DND-41 (cell line): Measurements from ENCODE around the gene CENPO.
A peak's percentile ranks its signal among the peaks of the same experiment; 100 is the strongest.

Experiments used
- ATAC-seq: fragments of 200-7000 bp; cut with Tn5 transposase; 3 replicates; pipeline ENCODE4 v1.9.1; 2021; ENCODE audit warnings: low read depth; ENCODE audit not compliant: insufficient read depth
- DNase-seq: peaks from one replicate; pipeline ENCODE4 v3.0.0-alpha.2; 2020
- H2AFZ ChIP-seq: 2 replicates; pipeline ENCODE4 v1.6.0; 2012; ENCODE audit warnings: low read depth, low read length
- H3K27ac ChIP-seq: 2 replicates; pipeline ENCODE4 v1.5.1; 2012; ENCODE audit warnings: low read length, inconsistent platforms
- H3K27me3 ChIP-seq: fragments of 200-600 bp; sonication (generic); 2 replicates; pipeline ENCODE4 v1.6.0; 2012; ENCODE audit warnings: low read length, mild to moderate bottlenecking, inconsistent platforms; ENCODE audit not compliant: insufficient read depth, poor library complexity
- H3K36me3 ChIP-seq: 2 replicates; pipeline ENCODE4 v1.5.1; 2012; ENCODE audit warnings: low read length, inconsistent platforms; ENCODE audit not compliant: insufficient read depth
- H3K4me1 ChIP-seq: 2 replicates; pipeline ENCODE4 v1.5.1; 2012; ENCODE audit warnings: mild to moderate bottlenecking, low read length; ENCODE audit not compliant: insufficient read depth
- H3K4me2 ChIP-seq: 2 replicates; pipeline ENCODE4 v1.6.0; 2012; ENCODE audit warnings: mild to moderate bottlenecking, moderate library complexity, low read length, inconsistent platforms; ENCODE audit not compliant: insufficient read depth
- H3K4me3 ChIP-seq, 2 experiments: fragments of 200-600 bp in 1 of 2; shearing (Covaris generic) in 1 of 2; 2 replicates each; pipeline ENCODE4 v1.5.1; 2012 to 2016; ENCODE audit warnings: inconsistent platforms in 2 of 2, low read length in 2 of 2, mild to moderate bottlenecking in 2 of 2, low read depth in 1 of 2, moderate library complexity in 1 of 2
- H3K79me2 ChIP-seq: 2 replicates; pipeline ENCODE4 v1.6.0; 2012; ENCODE audit warnings: low read length, inconsistent platforms; ENCODE audit not compliant: insufficient read depth
- H3K9ac ChIP-seq: 2 replicates; pipeline ENCODE4 v1.6.0; 2012; ENCODE audit warnings: low read depth, mild to moderate bottlenecking, inconsistent platforms, low read length, moderate library complexity
- H3K9me3 ChIP-seq: 2 replicates; pipeline ENCODE4 v1.5.1; 2012; ENCODE audit warnings: low read length, moderate library complexity, mild to moderate bottlenecking, inconsistent platforms; ENCODE audit not compliant: insufficient read depth, severe bottlenecking
- H4K20me1 ChIP-seq: 2 replicates; pipeline ENCODE4 v1.6.0; 2012; ENCODE audit warnings: low read length; ENCODE audit not compliant: insufficient read depth
- EZH2 ChIP-seq: IDR thresholded peaks from 3 replicates; pipeline ENCODE4 v1.6.1; 2012; ENCODE audit warnings: borderline replicate concordance, low read depth, mild to moderate bottlenecking, moderate library complexity, low read length, inconsistent platforms; ENCODE audit not compliant: severe bottlenecking
- TF ChIP-seq, protein P1 (sequence below): IDR thresholded peaks from 2 replicates; pipeline ENCODE4 v1.5.1; 2012; ENCODE audit warnings: borderline replicate concordance, low read length, moderate library complexity, mild to moderate bottlenecking; ENCODE audit not compliant: poor library complexity, severe bottlenecking; ENCODE audit errors: extremely low read depth

CENPO gene

DNA sequence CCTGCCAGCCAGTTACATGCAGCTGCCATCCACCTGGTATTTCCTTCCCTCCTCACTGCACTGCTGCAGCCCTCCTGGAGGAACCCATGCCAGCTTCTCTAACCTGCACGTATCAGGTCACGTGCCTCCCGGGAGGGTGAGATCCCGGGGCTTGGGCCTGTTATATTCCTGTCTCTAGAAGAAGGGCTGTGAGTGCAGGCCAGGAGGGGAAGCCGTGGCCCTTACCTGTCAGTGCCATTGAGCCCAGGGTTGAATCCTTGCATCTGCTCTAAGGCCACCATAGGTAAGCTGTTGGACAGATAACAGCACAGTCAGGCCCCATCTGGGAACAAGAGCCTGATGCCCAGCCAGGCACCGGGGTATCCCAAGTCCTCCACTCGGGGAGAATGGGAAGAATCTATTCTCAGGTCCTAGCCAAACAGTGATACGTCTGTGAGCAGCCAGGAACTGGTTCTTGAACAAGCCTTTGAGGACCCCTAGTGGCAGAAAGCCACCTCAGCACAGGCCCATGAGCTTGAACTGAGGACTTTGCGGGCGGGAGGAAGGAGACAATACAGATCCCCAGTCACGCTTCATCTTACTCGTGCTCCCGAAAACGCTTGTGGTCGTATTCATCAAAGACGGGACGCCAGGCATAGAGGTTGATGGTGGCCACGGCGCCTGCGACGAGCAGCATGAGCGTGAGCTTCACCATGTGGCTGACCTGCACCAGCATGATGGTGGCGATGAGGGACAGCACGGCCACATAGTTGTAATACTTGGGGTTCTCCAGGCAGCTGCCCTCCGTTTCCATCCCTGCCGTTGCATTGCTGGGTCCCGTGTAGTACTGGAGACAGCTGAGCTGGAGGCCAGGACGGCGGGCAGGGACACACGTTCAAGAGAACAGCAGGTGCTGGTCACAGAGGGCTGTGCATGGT is 34.4 kb downstream of the CENPO start:
- H3K9me3 ChIP-seq, result no peaks in the 10 kb centered on the region
- H3K4me3 ChIP-seq, result no peak overlapping the region
- DNase-seq (peak; percentile 77), ATAC-seq (peak; percentile 87)
- H3K36me3 ChIP-seq, result peaks cover 74% of the 10 kb centered on the region
- H3K79me2 ChIP-seq, result peaks cover under 1% of the 10 kb centered on the region; the same call in 1 of the 2 replicates
- H3K4me1 ChIP-seq, result no peaks in the 10 kb centered on the region
- no peak overlapping the region for H3K9ac ChIP-seq
- peak overlapping the region; percentile 11; the same call in 1 of the 2 replicates for H3K27ac ChIP-seq
- H4K20me1 ChIP-seq, result peaks cover 19% of the 10 kb centered on the region
- no peak overlapping the region for H3K4me2 ChIP-seq
- no peak overlapping the region for H2AFZ ChIP-seq
- no peaks in the 10 kb centered on the region for H3K27me3 ChIP-seq
- no peak for TF ChIP-seq EZH2
- TF ChIP-seq, protein P1, sequence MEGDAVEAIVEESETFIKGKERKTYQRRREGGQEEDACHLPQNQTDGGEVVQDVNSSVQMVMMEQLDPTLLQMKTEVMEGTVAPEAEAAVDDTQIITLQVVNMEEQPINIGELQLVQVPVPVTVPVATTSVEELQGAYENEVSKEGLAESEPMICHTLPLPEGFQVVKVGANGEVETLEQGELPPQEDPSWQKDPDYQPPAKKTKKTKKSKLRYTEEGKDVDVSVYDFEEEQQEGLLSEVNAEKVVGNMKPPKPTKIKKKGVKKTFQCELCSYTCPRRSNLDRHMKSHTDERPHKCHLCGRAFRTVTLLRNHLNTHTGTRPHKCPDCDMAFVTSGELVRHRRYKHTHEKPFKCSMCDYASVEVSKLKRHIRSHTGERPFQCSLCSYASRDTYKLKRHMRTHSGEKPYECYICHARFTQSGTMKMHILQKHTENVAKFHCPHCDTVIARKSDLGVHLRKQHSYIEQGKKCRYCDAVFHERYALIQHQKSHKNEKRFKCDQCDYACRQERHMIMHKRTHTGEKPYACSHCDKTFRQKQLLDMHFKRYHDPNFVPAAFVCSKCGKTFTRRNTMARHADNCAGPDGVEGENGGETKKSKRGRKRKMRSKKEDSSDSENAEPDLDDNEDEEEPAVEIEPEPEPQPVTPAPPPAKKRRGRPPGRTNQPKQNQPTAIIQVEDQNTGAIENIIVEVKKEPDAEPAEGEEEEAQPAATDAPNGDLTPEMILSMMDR, result peak; percentile 93

DNA sequence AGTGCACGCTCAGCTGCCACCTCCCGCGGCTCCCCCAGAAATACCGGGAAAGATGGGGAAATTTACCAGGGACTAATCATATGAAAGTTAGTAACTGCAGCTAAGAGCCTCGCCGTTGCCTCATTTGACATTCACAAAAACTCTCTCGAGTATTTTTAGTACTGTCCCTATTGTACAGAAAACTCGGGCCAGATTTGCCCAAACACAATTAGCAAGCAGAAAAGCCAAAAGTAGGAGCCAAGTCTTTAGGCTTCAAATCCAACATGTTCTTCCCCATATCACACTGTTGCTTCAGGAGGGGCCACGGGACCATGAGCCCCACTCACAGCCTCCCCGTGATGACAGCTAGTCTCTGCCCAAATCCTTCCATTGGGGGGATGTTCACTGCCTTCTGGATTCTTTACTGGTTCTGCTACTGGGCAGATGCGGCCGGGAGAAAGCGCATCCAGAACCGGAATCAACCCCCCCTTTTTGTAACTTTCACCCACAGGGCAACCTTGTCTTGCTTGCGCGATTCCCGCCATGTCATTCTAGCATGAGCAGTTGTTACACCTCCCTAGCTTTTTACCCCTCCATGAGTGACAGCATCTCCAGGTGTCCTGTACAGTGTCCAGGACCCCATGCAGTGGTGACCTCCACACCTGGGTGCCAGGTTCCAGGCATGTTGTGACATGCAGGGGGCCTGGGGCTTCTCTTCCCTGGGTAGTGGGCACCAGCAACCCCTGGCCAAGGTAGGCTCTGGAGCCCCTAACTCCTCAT is 35.2 kb downstream of the CENPO start:
- TF ChIP-seq, protein P1, result no peak
- no peak for TF ChIP-seq EZH2
- no peaks in the 10 kb centered on the region for H3K79me2 ChIP-seq
- DNase-seq, result no peak
- H3K4me2 ChIP-seq, result no peak overlapping the region
- no peak overlapping the region for H2AFZ ChIP-seq
- no peak for ATAC-seq
- peaks cover 73% of the 10 kb centered on the region for H3K36me3 ChIP-seq
- H3K9me3 ChIP-seq, result no peaks in the 10 kb centered on the region
- no peaks in the 10 kb centered on the region for H3K27me3 ChIP-seq
- H3K9ac ChIP-seq, result no peak overlapping the region
- no peak overlapping the region for H3K4me3 ChIP-seq
- no peaks in the 10 kb centered on the region for H3K4me1 ChIP-seq
- peaks cover 14% of the 10 kb centered on the region for H4K20me1 ChIP-seq
- H3K27ac ChIP-seq, result no peak overlapping the region

DNA sequence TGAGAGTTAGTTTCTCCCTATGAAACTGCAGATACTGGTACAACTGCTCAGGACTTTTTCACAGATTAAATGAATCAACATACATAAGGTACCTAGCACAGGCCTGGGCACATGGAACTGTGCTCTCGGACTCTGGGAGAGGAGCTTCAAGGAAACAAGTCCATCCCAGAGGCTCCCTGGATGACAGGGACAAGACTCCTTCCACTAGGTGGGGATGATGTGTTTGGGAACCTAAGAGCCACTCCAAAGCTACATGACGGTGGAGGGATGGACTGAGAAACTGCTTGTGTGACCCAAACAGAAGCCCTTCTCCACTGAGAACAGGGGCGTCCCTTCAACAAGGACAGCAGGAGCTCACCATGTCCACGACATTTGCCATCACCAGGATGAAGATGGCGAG is 37.1 kb downstream of the CENPO start:
- H3K27ac ChIP-seq, result no peak overlapping the region
- H3K4me2 ChIP-seq, result no peak overlapping the region
- H3K36me3 ChIP-seq, result peaks cover 73% of the 10 kb centered on the region
- no peak overlapping the region for H3K4me3 ChIP-seq
- peaks cover 14% of the 10 kb centered on the region for H4K20me1 ChIP-seq
- no peak overlapping the region for H2AFZ ChIP-seq
- DNase-seq (no peak), ATAC-seq (no peak)
- H3K27me3 ChIP-seq, result no peaks in the 10 kb centered on the region
- H3K79me2 ChIP-seq, result no peaks in the 10 kb centered on the region
- H3K9me3 ChIP-seq, result no peaks in the 10 kb centered on the region
- TF ChIP-seq, protein P1, result peak; percentile 12
- TF ChIP-seq EZH2, result no peak
- H3K9ac ChIP-seq, result no peak overlapping the region
- no peaks in the 10 kb centered on the region for H3K4me1 ChIP-seq
